OCI-LY1 (cell line): ENCODE results near the gene HPS1.

Experiments used
- H2AFZ ChIP-seq: fragments of 200-600 bp; sonication (generic), shearing (Covaris generic); 2 replicates; pipeline ENCODE4 v1.6.0; 2014; ENCODE audit warnings: antibody characterized with exemption, mild to moderate bottlenecking, low read length
- H3F3A ChIP-seq: fragments of 200-600 bp; sonication (generic), shearing (Covaris generic); 2 replicates; pipeline ENCODE4 v1.6.0; 2014; ENCODE audit warnings: mild to moderate bottlenecking, antibody characterized with exemption, low read length, moderate library complexity; ENCODE audit not compliant: insufficient read depth
- H3K27ac ChIP-seq: fragments of 200-600 bp; sonication (generic); 2 replicates; pipeline ENCODE4 v1.5.1; 2014; ENCODE audit warnings: low read length, mixed run types, mild to moderate bottlenecking, low read depth; ENCODE audit not compliant: poor library complexity, severe bottlenecking
- H3K27me3 ChIP-seq: fragments of 200-600 bp; sonication (generic); 2 replicates; pipeline ENCODE4 v1.6.0; 2014; ENCODE audit warnings: antibody characterized with exemption, mild to moderate bottlenecking, low read length, moderate library complexity; ENCODE audit not compliant: insufficient read depth
- H3K36me3 ChIP-seq: fragments of 200-600 bp; sonication (generic); 2 replicates; pipeline ENCODE4 v1.6.1; 2014; ENCODE audit warnings: mild to moderate bottlenecking, antibody characterized with exemption, low read length, moderate library complexity, mixed read lengths; ENCODE audit not compliant: insufficient read depth
- H3K4me1 ChIP-seq: fragments of 200-600 bp; sonication (generic); 2 replicates; pipeline ENCODE4 v1.5.1; 2014; ENCODE audit warnings: mild to moderate bottlenecking, low read length, moderate library complexity; ENCODE audit not compliant: insufficient read depth, severe bottlenecking
- H3K4me2 ChIP-seq: fragments of 200-600 bp; sonication (generic), shearing (Covaris generic); 2 replicates; pipeline ENCODE4 v1.6.1; 2014; ENCODE audit warnings: low read length
- H3K4me3 ChIP-seq: fragments of 200-600 bp; sonication (generic); 2 replicates; pipeline ENCODE4 v1.5.1; 2014; ENCODE audit warnings: low read length, low read depth, mild to moderate bottlenecking, mixed read lengths; ENCODE audit not compliant: poor library complexity, severe bottlenecking
- H3K79me2 ChIP-seq: fragments of 200-600 bp; shearing (Covaris generic); 2 replicates; pipeline ENCODE4 v1.6.1; 2016; ENCODE audit warnings: mixed run types, low read length, mixed read lengths; ENCODE audit not compliant: insufficient read depth
- H3K9ac ChIP-seq: fragments of 200-600 bp; sonication (generic), shearing (Covaris generic); 2 replicates; pipeline ENCODE4 v1.6.1; 2014; ENCODE audit warnings: mild to moderate bottlenecking, low read length, mixed read lengths
- H3K9me2 ChIP-seq: fragments of 200-600 bp; sonication (generic), shearing (Covaris generic); 2 replicates; pipeline ENCODE4 v1.6.1; 2014; ENCODE audit warnings: low read depth, mild to moderate bottlenecking, low read length, mixed read lengths
- H3K9me3 ChIP-seq: fragments of 200-600 bp; shearing (Covaris generic); 2 replicates; pipeline ENCODE4 v1.6.1; 2014; ENCODE audit warnings: low read length, mixed read lengths
- H4K20me1 ChIP-seq: fragments of 200-600 bp; sonication (generic), shearing (Covaris generic); 2 replicates; pipeline ENCODE4 v1.6.0; 2016; ENCODE audit warnings: mild to moderate bottlenecking, low read length; ENCODE audit not compliant: insufficient read depth
- CTCF ChIP-seq: fragments of 200-600 bp; sonication (generic), shearing (Covaris generic); IDR thresholded peaks from 2 replicates; pipeline ENCODE4 v1.5.1; 2017; ENCODE audit warnings: mild to moderate bottlenecking, antibody characterized with exemption, low read length, moderate library complexity, mixed read lengths
- EZH2 ChIP-seq: fragments of 200-600 bp; sonication (generic), shearing (Covaris generic); IDR thresholded peaks from 2 replicates; pipeline ENCODE4 v1.8.0; 2017; ENCODE audit warnings: borderline replicate concordance, mixed run types, mild to moderate bottlenecking, antibody characterized with exemption, low read length, moderate library complexity, mixed read lengths

Gene HPS1

GRCh38 chr10:98415731-98416119 is 31.0 kb downstream of the HPS1 start:
- H3K27me3 ChIP-seq: no peaks in the 10 kb centered on the region
- no peaks in the 10 kb centered on the region for H4K20me1 ChIP-seq
- no peak overlapping the region for H3K4me3 ChIP-seq
- no peak overlapping the region for H3K4me2 ChIP-seq
- no peaks in the 10 kb centered on the region for H3K79me2 ChIP-seq
- H3K4me1 ChIP-seq: peaks cover 12% of the 10 kb centered on the region
- H3K27ac ChIP-seq: no peak overlapping the region
- H3F3A ChIP-seq: no peaks in the 10 kb centered on the region
- no peaks in the 10 kb centered on the region for H3K9me3 ChIP-seq
- H3K9me2 ChIP-seq: no peaks in the 10 kb centered on the region
- H3K9ac ChIP-seq: no peak overlapping the region
- H3K36me3 ChIP-seq: no peaks in the 10 kb centered on the region
- no peak overlapping the region for H2AFZ ChIP-seq
- no peak for TF ChIP-seq EZH2
- no peak for TF ChIP-seq CTCF

GRCh38 chr10:98414932-98415730 is 31.6 kb downstream of the HPS1 start, which contains the start of gene PYROXD2:
Gene PYROXD2 (minus strand): TSS chr10:98415182. CDS start chr10:98415135, 47 bp downstream.
- Histone ChIP-seq H2AFZ (no peak within 1 kb of the TSS), H3K9me3 (no peaks in the 10 kb centered on the region), H3K4me2 (peak within 1 kb of the TSS; percentile 49), H3K36me3 (no peaks in the 10 kb centered on the region), H3K4me3 (peak within 1 kb of the TSS; percentile 52), H3K27me3 (no peaks in the 10 kb centered on the region), H3F3A (no peaks in the 10 kb centered on the region), H3K79me2 (no peaks in the 10 kb centered on the region), H3K27ac (no peak within 1 kb of the TSS), H3K9ac (peak within 1 kb of the TSS; percentile 59; the same call in 1 of the 2 replicates), H3K4me1 (peaks cover 12% of the 10 kb centered on the region), H4K20me1 (no peaks in the 10 kb centered on the region), H3K9me2 (no peaks in the 10 kb centered on the region)
- TF ChIP-seq CTCF (no peak), EZH2 (no peak)

GRCh38 chr10:98414578-98414931 is 32.2 kb downstream of the HPS1 start:
- Histone ChIP-seq H3K4me3 (peak overlapping the region; percentile 52), H4K20me1 (no peaks in the 10 kb centered on the region), H3K9me2 (no peaks in the 10 kb centered on the region), H3K9me3 (no peaks in the 10 kb centered on the region), H3K4me2 (peak overlapping the region; percentile 49), H2AFZ (no peak overlapping the region), H3K27ac (no peak overlapping the region), H3K4me1 (peaks cover 12% of the 10 kb centered on the region), H3K9ac (peak overlapping the region; percentile 59; the same call in 1 of the 2 replicates), H3F3A (no peaks in the 10 kb centered on the region), H3K79me2 (no peaks in the 10 kb centered on the region), H3K36me3 (no peaks in the 10 kb centered on the region), H3K27me3 (no peaks in the 10 kb centered on the region)
- TF ChIP-seq EZH2 (no peak), CTCF (no peak)
